ENCODE measurements around the gene MTHFD2L. TPM values are rescaled to one million over a fixed set of nuclear protein-coding genes. Genes with fewer than 3 reads are reported as not detected.

Gene MTHFD2L
- total and polyA plus RNA-seq, 8 donors, result 4.9 to 11.4 (median 6.8) TPM

DNA sequence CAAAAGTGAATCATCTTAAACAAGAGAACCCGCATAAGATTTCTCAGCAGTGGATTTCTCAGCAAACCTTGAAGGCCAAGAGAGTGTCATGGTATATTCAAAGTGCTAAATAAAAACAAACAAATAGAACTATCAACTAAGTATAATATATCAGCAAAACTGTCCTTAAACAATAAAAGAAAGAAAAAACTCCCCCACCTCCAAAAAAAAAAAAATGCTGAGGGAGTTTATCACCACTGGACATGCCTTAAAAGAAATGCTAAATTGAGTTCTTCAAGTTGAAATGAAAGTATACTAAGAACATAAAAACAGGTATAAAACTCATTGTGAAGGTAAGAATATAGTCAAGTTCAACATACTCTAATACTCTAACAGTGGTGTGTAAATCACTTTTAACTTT, 96.5 kb downstream of the MTHFD2L start:
- TF ChIP-seq, protein P1, sequence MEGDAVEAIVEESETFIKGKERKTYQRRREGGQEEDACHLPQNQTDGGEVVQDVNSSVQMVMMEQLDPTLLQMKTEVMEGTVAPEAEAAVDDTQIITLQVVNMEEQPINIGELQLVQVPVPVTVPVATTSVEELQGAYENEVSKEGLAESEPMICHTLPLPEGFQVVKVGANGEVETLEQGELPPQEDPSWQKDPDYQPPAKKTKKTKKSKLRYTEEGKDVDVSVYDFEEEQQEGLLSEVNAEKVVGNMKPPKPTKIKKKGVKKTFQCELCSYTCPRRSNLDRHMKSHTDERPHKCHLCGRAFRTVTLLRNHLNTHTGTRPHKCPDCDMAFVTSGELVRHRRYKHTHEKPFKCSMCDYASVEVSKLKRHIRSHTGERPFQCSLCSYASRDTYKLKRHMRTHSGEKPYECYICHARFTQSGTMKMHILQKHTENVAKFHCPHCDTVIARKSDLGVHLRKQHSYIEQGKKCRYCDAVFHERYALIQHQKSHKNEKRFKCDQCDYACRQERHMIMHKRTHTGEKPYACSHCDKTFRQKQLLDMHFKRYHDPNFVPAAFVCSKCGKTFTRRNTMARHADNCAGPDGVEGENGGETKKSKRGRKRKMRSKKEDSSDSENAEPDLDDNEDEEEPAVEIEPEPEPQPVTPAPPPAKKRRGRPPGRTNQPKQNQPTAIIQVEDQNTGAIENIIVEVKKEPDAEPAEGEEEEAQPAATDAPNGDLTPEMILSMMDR (IDR thresholded peaks at IDR 0.05), result no peak
- Histone ChIP-seq H3K27me3 (no peaks in the 10 kb centered on the region), H3K36me3 (no peaks in the 10 kb centered on the region), H3K4me3 (no peak overlapping the region), H3K27ac (no peak overlapping the region), H3K4me1 (peaks cover 6 to 8% (median 8%) of the 10 kb centered on the region in 3 donors), H3K9me3 (no peaks in the 10 kb centered on the region)
- ATAC-seq, result no peak
- no peak for FAIRE-seq
- intact Hi-C loops (cut with DNase I), result no loop called here
- 96 to 98% methylated on average over 1 of the region's 1 CpG for WGBS, 2 donors
- DNase-seq, result no peak

DNA sequence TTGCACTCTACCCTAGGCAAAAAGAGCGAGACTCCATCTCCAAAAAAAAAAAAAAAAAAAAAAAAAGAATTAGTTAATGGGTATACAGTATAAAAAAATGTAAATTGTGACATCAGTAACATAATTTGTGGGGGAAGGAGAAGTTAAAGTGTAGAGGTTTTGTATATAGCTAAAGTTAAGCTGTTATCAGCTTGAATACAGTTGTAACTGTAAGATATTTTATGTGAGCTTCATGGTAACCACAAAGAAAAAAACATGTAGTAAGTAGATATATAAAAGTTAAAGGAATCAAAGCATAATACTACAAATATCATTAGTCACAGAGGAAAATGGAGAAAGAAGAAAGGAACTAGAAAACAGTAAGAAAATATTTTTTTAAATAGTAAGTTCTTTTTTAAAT, 97.2 kb downstream of the MTHFD2L start:
- FAIRE-seq (no peak), ATAC-seq (no peak), DNase-seq (no peak)
- WGBS, 2 donors, result 95 to 100% methylated on average over 1 of the region's 1 CpG
- H3K27me3 ChIP-seq, result no peaks in the 10 kb centered on the region
- TF ChIP-seq, protein P1 (IDR thresholded peaks at IDR 0.05), result no peak
- H3K4me3 ChIP-seq, result no peak overlapping the region
- no peaks in the 10 kb centered on the region for H3K9me3 ChIP-seq
- intact Hi-C loops (cut with DNase I), result no loop called here
- peaks cover 6 to 9% (median 8%) of the 10 kb centered on the region in 3 donors for H3K4me1 ChIP-seq
- H3K27ac ChIP-seq, result no peak overlapping the region
- no peaks in the 10 kb centered on the region for H3K36me3 ChIP-seq

DNA sequence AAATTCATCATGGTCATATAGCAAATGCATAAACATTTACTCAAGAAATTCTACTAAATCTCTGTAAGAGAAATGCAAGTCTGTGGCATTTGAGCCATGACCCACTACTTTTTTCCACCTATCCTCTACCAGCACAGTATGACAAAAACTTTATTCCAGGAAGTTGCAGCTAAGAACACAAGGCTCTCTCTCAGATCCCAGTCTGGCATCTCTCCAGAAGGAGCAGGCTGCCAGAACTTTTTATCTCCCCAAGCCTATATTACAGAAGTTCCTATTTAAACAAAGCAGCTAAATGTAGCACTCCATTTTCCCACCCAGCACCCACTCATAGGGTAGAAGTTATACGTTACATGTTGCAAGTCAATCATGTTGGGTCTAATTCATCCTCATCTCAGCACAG, 101.0 kb downstream of the MTHFD2L start:
- WGBS, 2 donors, result 38 to 40% methylated on average over 1 of the region's 1 CpG

DNA sequence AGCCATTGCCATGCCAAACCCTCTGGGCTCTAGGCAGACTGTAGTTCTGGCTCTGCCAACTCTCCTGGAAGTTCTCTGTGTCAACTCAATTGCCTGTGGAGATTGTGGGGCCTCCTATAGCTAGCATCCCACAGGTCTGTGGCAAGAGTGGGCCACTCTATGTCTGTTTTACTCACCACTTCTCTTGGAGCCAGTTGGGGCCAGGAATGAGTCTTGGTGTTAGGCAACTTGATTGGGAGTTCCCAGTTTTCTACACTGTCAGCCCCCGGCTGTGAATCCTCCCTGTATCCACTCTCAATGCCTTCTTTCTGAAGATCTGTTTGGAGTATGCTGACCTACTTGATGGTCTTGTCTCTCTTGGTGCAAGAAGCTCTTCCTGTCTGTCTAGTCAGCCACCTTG, 102.1 kb downstream of the MTHFD2L start:
- TF ChIP-seq, protein P1 (IDR thresholded peaks at IDR 0.05), result no peak
- ATAC-seq, result no peak

More for the DNA sequence above, 101.0 kb downstream of the MTHFD2L start:
- Histone ChIP-seq H3K9me3 (no peaks in the 10 kb centered on the region), H3K4me1 (peaks cover 6 to 9% (median 8%) of the 10 kb centered on the region in 3 donors), H3K4me3 (no peak overlapping the region), H3K27ac (no peak overlapping the region), H3K27me3 (no peaks in the 10 kb centered on the region), H3K36me3 (no peaks in the 10 kb centered on the region)
- DNase-seq (peak in 4 of 6 donors; percentile 56 to 69 (median 68)), FAIRE-seq (no peak), ATAC-seq (peak; percentile 91 to 94 (median 92))
- intact Hi-C loops (cut with DNase I), result no loop called here
- TF ChIP-seq, protein P1 (IDR thresholded peaks at IDR 0.05), result no peak

DNA sequence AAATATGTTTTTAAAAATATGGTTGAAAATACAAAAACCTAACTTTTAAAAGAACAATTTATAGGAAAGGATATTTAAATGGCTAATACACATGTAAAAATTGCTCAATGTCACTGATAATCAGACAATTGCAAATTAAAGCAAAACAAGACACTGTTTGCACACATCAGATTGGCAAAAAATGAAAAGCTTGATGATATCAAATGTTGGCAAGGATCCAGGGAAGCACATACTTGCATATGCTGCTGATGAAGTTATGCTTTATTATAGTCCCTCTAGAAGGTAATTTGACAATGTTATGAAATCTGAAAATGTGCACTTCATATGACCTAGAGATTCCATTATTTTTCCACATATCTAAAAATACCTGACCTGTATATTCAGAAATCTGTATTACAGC, 104.6 kb downstream of the MTHFD2L start:
- intact Hi-C loops (cut with DNase I), result no loop called here
- TF ChIP-seq, protein P1 (IDR thresholded peaks at IDR 0.05), result no peak
- ATAC-seq, result no peak
- H3K36me3 ChIP-seq, result no peaks in the 10 kb centered on the region
- peaks cover 6 to 9% (median 8%) of the 10 kb centered on the region in 3 donors for H3K4me1 ChIP-seq
- FAIRE-seq, result no peak
- no peaks in the 10 kb centered on the region for H3K27me3 ChIP-seq
- H3K27ac ChIP-seq, result no peak overlapping the region
- H3K4me3 ChIP-seq, result no peak overlapping the region
- H3K9me3 ChIP-seq, result no peaks in the 10 kb centered on the region
- no peak for DNase-seq

More for the DNA sequence above, 102.1 kb downstream of the MTHFD2L start:
- no peak overlapping the region for H3K27ac ChIP-seq
- H3K9me3 ChIP-seq, result no peaks in the 10 kb centered on the region
- no peak overlapping the region for H3K4me3 ChIP-seq
- H3K27me3 ChIP-seq, result no peaks in the 10 kb centered on the region
- WGBS, 2 donors, result 97 to 100% methylated on average over 1 of the region's 1 CpG
- intact Hi-C loops (cut with DNase I), result no loop called here
- no peak for FAIRE-seq
- H3K4me1 ChIP-seq, result peaks cover 6 to 9% (median 8%) of the 10 kb centered on the region in 3 donors
- DNase-seq, result no peak
- no peaks in the 10 kb centered on the region for H3K36me3 ChIP-seq

Measured in pancreas (tissue), 10 donors.